MCF 10A (cell line): ENCODE measurements around the gene UBAP1. TPM values are rescaled to one million over a fixed set of nuclear protein-coding genes. Genes with fewer than 3 reads are reported as not detected.
A peak's percentile ranks its signal among the peaks of the same experiment; 100 is the strongest.

Experiments used
- BruUV-seq: library from RNA; stranded (reverse); fragments of 400-500 nt; replicated peaks from 2 replicates; lab custom pipeline; 2021; lab: Mats Ljungman, UMichigan
- CTCF ChIA-PET: fragments of 300-600 bp; sonication (Branson Sonifier 250); formaldehyde crosslinking; extraction: SDS; loops from one replicate; lab custom pipeline; 2021; ENCODE audit warnings: antibody characterized with exemption, inconsistent platforms; lab: Yijun Ruan, JAX
- POLR2A ChIA-PET: fragments of 300-600, 350-650 bp; sonication (Branson Sonifier 250); formaldehyde crosslinking; extraction: SDS; loops from one replicate; lab custom pipeline; 2020; ENCODE audit warnings: antibody characterized with exemption, inconsistent platforms; lab: Yijun Ruan, JAX
- DNase-seq: peaks from one replicate; pipeline ENCODE4 v3.0.0-alpha.2; 2018; ENCODE audit not compliant: unreplicated experiment
- H3K27ac Mint-ChIP-seq: one replicate; pipeline ENCODE4 v1.8.0; 2022; ENCODE audit warnings: mild to moderate bottlenecking, low read depth, mixed read lengths; ENCODE audit not compliant: unreplicated experiment
- H3K27me3 Mint-ChIP-seq: one replicate; pipeline ENCODE4 v1.8.0; 2022; ENCODE audit warnings: mixed read lengths; ENCODE audit not compliant: insufficient read depth, unreplicated experiment
- H3K36me3 Mint-ChIP-seq: one replicate; pipeline ENCODE4 v1.8.0; 2022; ENCODE audit warnings: mild to moderate bottlenecking, moderate library complexity, mixed read lengths; ENCODE audit not compliant: insufficient read depth, unreplicated experiment
- H3K4me1 Mint-ChIP-seq: one replicate; pipeline ENCODE4 v1.8.0; 2022; ENCODE audit warnings: mixed read lengths; ENCODE audit not compliant: insufficient read depth, unreplicated experiment
- H3K4me3 Mint-ChIP-seq: one replicate; pipeline ENCODE4 v1.8.0; 2022; ENCODE audit warnings: mild to moderate bottlenecking, moderate library complexity, mixed read lengths; ENCODE audit not compliant: unreplicated experiment
- H3K9me3 Mint-ChIP-seq: one replicate; pipeline ENCODE4 v1.8.0; 2022; ENCODE audit warnings: mixed read lengths; ENCODE audit not compliant: unreplicated experiment
- intact Hi-C: fragments of 100-400 bp; cut with micrococcal nuclease; formaldehyde crosslinking; loops from 2 replicates; pipeline ENCODE4 v1.14.1; 2022
- total RNA-seq: library from RNA; stranded (reverse); gene quantifications from 2 replicates; pipeline ENCODE4 v1.2.3, GENCODE V29; 2022
- TF ChIP-seq, protein P1 (sequence below): fragments of 200-600 bp; IDR thresholded peaks from one replicate; pipeline ENCODE4 v1.8.0; 2022; ENCODE audit warnings: antibody characterized with exemption, mild to moderate bottlenecking; ENCODE audit not compliant: unreplicated experiment

The UBAP1 gene
- total RNA-seq, 1 experiment from 2014 or later, result 64.4 TPM

GRCh38 chr9:34185778-34186551 lies 7.1 kb downstream of the UBAP1 start:
- CTCF ChIA-PET, result interaction anchor here (0.6 to 1.6 kb wide), 2 partner anchors 68 to 112 kb away, joined by 3 to 5 read pairs; no protein-coding TSS in a partner anchor
- intact Hi-C loops, result loop anchor here (1.0 kb wide), 1 partner anchor 67 kb away; no protein-coding TSS in a partner anchor
- POLR2A ChIA-PET, result interaction anchor here (0.6 to 2.8 kb wide), 11 partner anchors 7 to 180 kb away, joined by 3 to 23 read pairs (median 4); partner anchors contain the start of genes UBAP1 and UBAP2
- Mint-ChIP-seq H3K4me3 (peak overlapping the region; percentile 8), H3K27me3 (no peaks in the 10 kb centered on the region), H3K9me3 (no peaks in the 10 kb centered on the region), H3K36me3 (peaks cover 63% of the 10 kb centered on the region), H3K4me1 (peaks cover 23% of the 10 kb centered on the region), H3K27ac (peak overlapping the region; percentile 67)
- TF ChIP-seq, protein P1, sequence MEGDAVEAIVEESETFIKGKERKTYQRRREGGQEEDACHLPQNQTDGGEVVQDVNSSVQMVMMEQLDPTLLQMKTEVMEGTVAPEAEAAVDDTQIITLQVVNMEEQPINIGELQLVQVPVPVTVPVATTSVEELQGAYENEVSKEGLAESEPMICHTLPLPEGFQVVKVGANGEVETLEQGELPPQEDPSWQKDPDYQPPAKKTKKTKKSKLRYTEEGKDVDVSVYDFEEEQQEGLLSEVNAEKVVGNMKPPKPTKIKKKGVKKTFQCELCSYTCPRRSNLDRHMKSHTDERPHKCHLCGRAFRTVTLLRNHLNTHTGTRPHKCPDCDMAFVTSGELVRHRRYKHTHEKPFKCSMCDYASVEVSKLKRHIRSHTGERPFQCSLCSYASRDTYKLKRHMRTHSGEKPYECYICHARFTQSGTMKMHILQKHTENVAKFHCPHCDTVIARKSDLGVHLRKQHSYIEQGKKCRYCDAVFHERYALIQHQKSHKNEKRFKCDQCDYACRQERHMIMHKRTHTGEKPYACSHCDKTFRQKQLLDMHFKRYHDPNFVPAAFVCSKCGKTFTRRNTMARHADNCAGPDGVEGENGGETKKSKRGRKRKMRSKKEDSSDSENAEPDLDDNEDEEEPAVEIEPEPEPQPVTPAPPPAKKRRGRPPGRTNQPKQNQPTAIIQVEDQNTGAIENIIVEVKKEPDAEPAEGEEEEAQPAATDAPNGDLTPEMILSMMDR, result no peak
- peak; percentile 96 for DNase-seq
- BruUV-seq, result no TSS peak

GRCh38 chr9:34187891-34188240 lies 9.0 kb downstream of the UBAP1 start:
- H3K9me3 Mint-ChIP-seq, result no peaks in the 10 kb centered on the region
- intact Hi-C loops, result no loop called here
- H3K4me1 Mint-ChIP-seq, result peaks cover 18% of the 10 kb centered on the region
- peaks cover 46% of the 10 kb centered on the region for H3K36me3 Mint-ChIP-seq
- H3K27ac Mint-ChIP-seq, result peak overlapping the region; percentile 67
- no TSS peak for BruUV-seq
- no peak for DNase-seq
- TF ChIP-seq, protein P1, result no peak
- CTCF ChIA-PET, result interaction anchor here (0.5 to 1.1 kb wide), 4 partner anchors 9 to 358 kb away, joined by 3 read pairs; partner anchors contain the start of gene UBAP1
- H3K27me3 Mint-ChIP-seq, result no peaks in the 10 kb centered on the region
- no peak overlapping the region for H3K4me3 Mint-ChIP-seq
- POLR2A ChIA-PET, result interaction anchor here (1.0 to 2.8 kb wide), 3 partner anchors 9 to 66 kb away, joined by 3 to 23 read pairs (median 22); partner anchors contain the start of gene UBAP1

DNA sequence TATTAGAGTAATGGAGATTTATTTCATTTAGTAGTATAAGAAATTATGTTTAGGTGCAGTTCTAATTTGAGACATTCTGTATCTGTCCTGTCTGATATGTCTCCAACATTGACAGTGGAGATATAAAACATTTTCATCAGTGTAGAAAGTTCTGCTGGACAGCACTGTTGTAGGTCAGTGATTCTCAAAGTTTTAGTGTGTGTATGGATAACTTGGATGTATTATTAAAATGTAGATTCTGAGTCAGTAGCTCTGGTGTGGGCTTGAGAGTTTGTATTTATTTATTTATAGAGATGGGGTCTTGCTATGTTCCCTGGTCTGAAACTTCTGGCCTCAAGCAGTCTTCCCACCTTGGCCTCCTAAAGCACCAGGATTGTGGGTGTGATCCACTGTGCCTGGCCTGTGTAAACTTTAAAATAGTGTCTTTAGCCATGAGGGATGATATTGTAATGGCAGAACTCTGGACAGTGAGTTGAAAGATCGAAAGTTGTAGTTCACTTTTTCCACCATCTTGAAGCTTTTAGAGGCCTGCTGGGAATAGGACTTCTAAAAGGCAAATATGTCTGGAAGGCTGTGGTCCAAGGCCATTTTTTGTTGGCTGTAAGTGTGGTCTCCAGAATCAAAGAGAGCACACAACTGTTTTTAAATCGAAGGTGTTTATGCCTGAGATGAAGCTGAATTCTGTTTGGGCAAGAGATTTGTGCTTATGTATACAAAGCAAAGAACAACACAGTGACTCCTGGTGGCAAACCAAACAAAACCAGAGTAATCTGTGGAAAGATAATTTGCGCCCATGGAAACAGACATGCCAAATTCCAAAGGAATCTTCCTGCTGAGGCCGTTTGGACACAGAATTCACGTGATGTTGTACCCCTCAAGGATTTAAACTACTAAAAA lies 12.4 kb downstream of the UBAP1 start:
- TF ChIP-seq, protein P1, result no peak
- no peaks in the 10 kb centered on the region for H3K9me3 Mint-ChIP-seq
- peak; percentile 25 for DNase-seq
- H3K27me3 Mint-ChIP-seq, result no peaks in the 10 kb centered on the region
- intact Hi-C loops, result no loop called here
- ChIA-PET CTCF (interaction anchor here (1.3 to 2.1 kb wide), 3 partner anchors 9 to 62 kb away, joined by 3 to 9 read pairs (median 7); no protein-coding TSS in a partner anchor), POLR2A (interaction anchor here (0.6 to 2.4 kb wide), 7 partner anchors 9 to 69 kb away, joined by 3 to 9 read pairs (median 4); partner anchors contain the start of genes DCAF12 and UBAP1)
- H3K4me1 Mint-ChIP-seq, result peaks cover 26% of the 10 kb centered on the region
- H3K27ac Mint-ChIP-seq, result no peak overlapping the region
- H3K36me3 Mint-ChIP-seq, result peaks cover 33% of the 10 kb centered on the region
- no TSS peak for BruUV-seq
- H3K4me3 Mint-ChIP-seq, result no peak overlapping the region
